HEK293 (cell line): ENCODE data around the gene EEF1AKMT3.

Source experiments
- CTCF ChIA-PET: fragments of 350-600 bp; formaldehyde crosslinking; extraction: SDS; loops from one replicate; lab custom pipeline; 2021; ENCODE audit warnings: antibody characterized with exemption; lab: Yijun Ruan, JAX
- POLR2A ChIA-PET: fragments of 300-600 bp; formaldehyde crosslinking; extraction: SDS; loops from one replicate; lab custom pipeline; 2020; ENCODE audit warnings: antibody characterized with exemption, inconsistent platforms; lab: Yijun Ruan, JAX
- H3K27ac ChIP-seq: fragments of 200-500 bp; sonication (Bioruptor generic); 2 replicates; pipeline ENCODE4 v1.5.1; 2014; ENCODE audit warnings: low read depth, low read length, control low read depth, inconsistent platforms; ENCODE audit errors: extremely low read depth
- H3K36me3 ChIP-seq, 2 experiments: fragments of 200-500 bp in 1 of 2; sonication (Bioruptor generic) in 1 of 2; 1 replicate in 1 of 2; 2 replicates in 1 of 2; pipeline ENCODE4 v1.5.1; 2014 to 2017; ENCODE audit warnings: inconsistent platforms in 2 of 2, low read length in 2 of 2; ENCODE audit not compliant: control insufficient read depth in 2 of 2, insufficient read depth in 1 of 2
- H3K4me1 ChIP-seq: fragments of 200-500 bp; sonication (Bioruptor generic); 2 replicates; pipeline ENCODE4 v1.5.1; 2014; ENCODE audit warnings: mild to moderate bottlenecking, low read length, inconsistent platforms; ENCODE audit not compliant: control insufficient read depth, insufficient read depth
- H3K4me3 ChIP-seq: 2 replicates; pipeline ENCODE4 v1.5.1; 2011; ENCODE audit warnings: low read depth, mild to moderate bottlenecking, control low read depth, low read length, moderate library complexity
- H3K9me3 ChIP-seq: fragments of 200-500 bp; sonication (Bioruptor generic); 2 replicates; pipeline ENCODE4 v1.5.1; 2014; ENCODE audit warnings: low read depth, low read length, inconsistent platforms; ENCODE audit not compliant: control insufficient read depth, insufficient read depth
- CTCF ChIP-seq: fragments of 450-650 bp; formaldehyde crosslinking; IDR thresholded peaks from 2 replicates; pipeline ENCODE4 v1.5.1; 2016; ENCODE audit warnings: missing biosample characterization, missing genetic modification characterization
- GLIS1 ChIP-seq: fragments of 450-650 bp; formaldehyde crosslinking; IDR thresholded peaks from 2 replicates; pipeline ENCODE4 v1.5.1; 2016; ENCODE audit warnings: missing biosample characterization, missing genetic modification characterization
- GLIS2 ChIP-seq: fragments of 450-650 bp; formaldehyde crosslinking; IDR thresholded peaks from 2 replicates; pipeline ENCODE4 v1.5.1; 2016; ENCODE audit warnings: missing biosample characterization, missing genetic modification characterization
- HOXA7 ChIP-seq: sonication (generic); formaldehyde crosslinking; IDR thresholded peaks from 2 replicates; pipeline ENCODE4 v1.8.1; 2022; ENCODE audit warnings: missing genetic modification reagents, borderline replicate concordance
- KLF8 ChIP-seq: fragments of 450-650 bp; formaldehyde crosslinking; IDR thresholded peaks from 2 replicates; pipeline ENCODE4 v1.5.1; 2016; ENCODE audit warnings: missing biosample characterization, missing genetic modification characterization
- KLF9 ChIP-seq: fragments of 450-650 bp; formaldehyde crosslinking; IDR thresholded peaks from 2 replicates; pipeline ENCODE4 v1.5.1; 2016; ENCODE audit warnings: missing biosample characterization, missing genetic modification characterization, low read depth
- PRDM2 ChIP-seq: fragments of 450-650 bp; formaldehyde crosslinking; IDR thresholded peaks from 2 replicates; pipeline ENCODE4 v1.5.1; 2016; ENCODE audit warnings: missing biosample characterization, missing genetic modification characterization, borderline replicate concordance
- REPIN1 ChIP-seq: fragments of 450-650 bp; formaldehyde crosslinking; IDR thresholded peaks from 2 replicates; pipeline ENCODE4 v1.5.1; 2017; ENCODE audit warnings: missing biosample characterization, missing genetic modification characterization, low read depth
- TSHZ1 ChIP-seq: fragments of 450-650 bp; formaldehyde crosslinking; IDR thresholded peaks from 2 replicates; pipeline ENCODE4 v1.5.1; 2016; ENCODE audit warnings: missing biosample characterization, missing genetic modification characterization, borderline replicate concordance
- ZIC2 ChIP-seq: fragments of 450-650 bp; formaldehyde crosslinking; IDR thresholded peaks from 2 replicates; pipeline ENCODE4 v1.5.1; 2016; ENCODE audit warnings: missing biosample characterization, missing genetic modification characterization
- ZNF114 ChIP-seq: fragments of 450-650 bp; formaldehyde crosslinking; IDR thresholded peaks from 2 replicates; pipeline ENCODE4 v1.5.0; 2017; ENCODE audit warnings: missing biosample characterization, missing genetic modification characterization
- ZNF16 ChIP-seq: fragments of 450-650 bp; formaldehyde crosslinking; IDR thresholded peaks from 2 replicates; pipeline ENCODE4 v1.5.1; 2016; ENCODE audit warnings: low read depth, missing biosample characterization, missing genetic modification characterization
- ZNF2 ChIP-seq: fragments of 450-650 bp; formaldehyde crosslinking; IDR thresholded peaks from 2 replicates; pipeline ENCODE4 v1.5.1; 2016; ENCODE audit warnings: missing biosample characterization, missing genetic modification characterization
- ZNF266 ChIP-seq: fragments of 450-650 bp; formaldehyde crosslinking; IDR thresholded peaks from 2 replicates; pipeline ENCODE4 v1.5.1; 2016; ENCODE audit warnings: missing biosample characterization, missing genetic modification characterization, low read depth
- ZNF341 ChIP-seq: fragments of 450-650 bp; formaldehyde crosslinking; IDR thresholded peaks from 2 replicates; pipeline ENCODE4; 2016; ENCODE audit warnings: low read depth, missing biosample characterization, missing genetic modification characterization
- ZNF37A ChIP-seq: fragments of 450-650 bp; IDR thresholded peaks from 2 replicates; pipeline ENCODE4 v1.5.1; 2018; ENCODE audit warnings: missing biosample characterization, missing genetic modification characterization
- ZNF473 ChIP-seq: fragments of 450-650 bp; formaldehyde crosslinking; IDR thresholded peaks from 2 replicates; pipeline ENCODE4 v1.5.1; 2017; ENCODE audit warnings: missing biosample characterization, missing genetic modification characterization
- ZNF560 ChIP-seq: fragments of 450-650 bp; formaldehyde crosslinking; IDR thresholded peaks from 2 replicates; pipeline ENCODE4 v1.5.1; 2017; ENCODE audit warnings: missing biosample characterization, missing genetic modification characterization, borderline replicate concordance
- ZNF585B ChIP-seq: fragments of 450-650 bp; formaldehyde crosslinking; IDR thresholded peaks from 2 replicates; pipeline ENCODE4 v1.5.1; 2016; ENCODE audit warnings: missing biosample characterization, missing genetic modification characterization

The EEF1AKMT3 gene

GRCh38 chr12:57765698-57766463 lies 6.5 kb upstream of the EEF1AKMT3 start:
- H3K4me1 ChIP-seq: peaks cover 15% of the 10 kb centered on the region
- ChIA-PET CTCF (interaction anchor here (0.5 to 3.8 kb wide), 8 partner anchors 10 to 173 kb away, joined by 3 to 26 read pairs (median 4); partner anchors contain the start of genes MARCHF9 and TSFM), POLR2A (interaction anchor here (0.7 to 2.5 kb wide), 6 partner anchors 9 to 128 kb away, joined by 3 to 8 read pairs (median 4); partner anchors contain the start of genes CDK4 and TSPAN31)
- no peak overlapping the region for H3K27ac ChIP-seq
- H3K4me3 ChIP-seq: peak overlapping the region; percentile 24
- H3K9me3 ChIP-seq: no peaks in the 10 kb centered on the region
- peaks cover 0 to 35% of the 10 kb centered on the region in 2 experiments; a peak in 2 of 3 replicates for H3K36me3 ChIP-seq
- TF ChIP-seq ZNF341 (tag by site-specific recombination) (no peak), KLF8 (tag by site-specific recombination) (no peak), ZNF2 (tag by site-specific recombination) (no peak), GLIS1 (tag by site-specific recombination) (peak; percentile 69), KLF9 (tag by site-specific recombination) (no peak), ZNF560 (no peak), ZIC2 (tag by site-specific recombination) (peak; percentile 60), GLIS2 (peak; percentile 62), ZNF473 (tag by site-specific recombination) (no peak), ZNF37A (tag by site-specific recombination) (no peak), HOXA7 (CRISPR knock-in tag) (no peak), CTCF (tag by site-specific recombination) (no peak), ZNF585B (tag by site-specific recombination) (no peak), ZNF266 (no peak), REPIN1 (tag by site-specific recombination) (no peak), PRDM2 (tag by site-specific recombination) (0 out of 2 replicates have a peak, but pooled peaks have one; percentile 29), TSHZ1 (no peak), ZNF114 (no peak), ZNF16 (tag by site-specific recombination) (no peak)
